Measurements from ENCODE around the gene BIRC3. TPM values are rescaled to one million over a fixed set of nuclear protein-coding genes. Genes with fewer than 3 reads are reported as not detected.

BIRC3 gene
- total RNA-seq, 1 donor from 2014 or later: 7.1 TPM

DNA sequence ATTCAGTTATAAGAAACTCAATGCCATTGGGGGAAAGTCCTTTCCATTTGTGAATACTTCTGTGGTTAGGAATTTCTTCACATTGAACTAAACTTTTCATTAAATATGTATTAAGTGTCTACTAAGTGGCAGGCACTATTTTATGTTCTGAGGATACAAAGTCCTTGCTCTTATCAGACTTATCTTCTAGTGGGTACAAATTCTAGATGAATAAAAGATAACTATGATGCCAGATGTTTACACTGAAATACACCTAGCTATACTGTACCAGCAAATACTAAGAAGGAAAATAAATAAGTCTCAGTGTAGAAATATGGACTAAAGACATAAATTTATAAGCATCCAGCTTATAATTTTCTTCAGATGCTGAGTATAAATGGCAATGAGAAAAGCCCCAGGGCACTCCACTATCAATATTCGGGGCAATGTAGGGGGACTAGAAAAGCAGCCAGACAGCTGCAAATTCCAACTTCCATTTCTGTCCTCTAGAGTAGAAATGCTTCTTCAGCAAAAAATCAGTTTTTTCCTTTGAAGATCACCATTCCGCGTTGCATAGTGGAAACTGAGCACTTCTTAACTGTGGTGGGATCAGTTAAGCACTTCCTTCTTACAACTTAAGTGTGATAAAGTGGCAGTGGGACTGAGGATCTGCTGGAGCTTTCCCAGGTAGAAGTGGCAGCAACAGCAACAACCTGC is 11.8 kb upstream of the BIRC3 start:
- peak overlapping the region; percentile 7 for H3K27ac ChIP-seq
- no peak overlapping the region for H3K4me3 ChIP-seq
- H3K27me3 ChIP-seq: no peaks in the 10 kb centered on the region
- intact Hi-C loops (cut with DNase I): no loop called here
- TF ChIP-seq POLR2A (IDR thresholded peaks at IDR 0.05): no peak
- TF ChIP-seq POLR2AphosphoS5 (IDR thresholded peaks at IDR 0.05; ENCODE audit: insufficient read depth in 1 of 2, low read depth in 1 of 2): no peak
- TF ChIP-seq, protein P1, sequence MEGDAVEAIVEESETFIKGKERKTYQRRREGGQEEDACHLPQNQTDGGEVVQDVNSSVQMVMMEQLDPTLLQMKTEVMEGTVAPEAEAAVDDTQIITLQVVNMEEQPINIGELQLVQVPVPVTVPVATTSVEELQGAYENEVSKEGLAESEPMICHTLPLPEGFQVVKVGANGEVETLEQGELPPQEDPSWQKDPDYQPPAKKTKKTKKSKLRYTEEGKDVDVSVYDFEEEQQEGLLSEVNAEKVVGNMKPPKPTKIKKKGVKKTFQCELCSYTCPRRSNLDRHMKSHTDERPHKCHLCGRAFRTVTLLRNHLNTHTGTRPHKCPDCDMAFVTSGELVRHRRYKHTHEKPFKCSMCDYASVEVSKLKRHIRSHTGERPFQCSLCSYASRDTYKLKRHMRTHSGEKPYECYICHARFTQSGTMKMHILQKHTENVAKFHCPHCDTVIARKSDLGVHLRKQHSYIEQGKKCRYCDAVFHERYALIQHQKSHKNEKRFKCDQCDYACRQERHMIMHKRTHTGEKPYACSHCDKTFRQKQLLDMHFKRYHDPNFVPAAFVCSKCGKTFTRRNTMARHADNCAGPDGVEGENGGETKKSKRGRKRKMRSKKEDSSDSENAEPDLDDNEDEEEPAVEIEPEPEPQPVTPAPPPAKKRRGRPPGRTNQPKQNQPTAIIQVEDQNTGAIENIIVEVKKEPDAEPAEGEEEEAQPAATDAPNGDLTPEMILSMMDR (IDR thresholded peaks at IDR 0.05): no peak
- no peaks in the 10 kb centered on the region for H3K9me3 ChIP-seq
- H3K4me1 ChIP-seq: peaks cover 13% of the 10 kb centered on the region
- H3K36me3 ChIP-seq: no peaks in the 10 kb centered on the region
- no peak for DNase-seq (ENCODE audit: extremely low spot score in 2 of 2)

DNA sequence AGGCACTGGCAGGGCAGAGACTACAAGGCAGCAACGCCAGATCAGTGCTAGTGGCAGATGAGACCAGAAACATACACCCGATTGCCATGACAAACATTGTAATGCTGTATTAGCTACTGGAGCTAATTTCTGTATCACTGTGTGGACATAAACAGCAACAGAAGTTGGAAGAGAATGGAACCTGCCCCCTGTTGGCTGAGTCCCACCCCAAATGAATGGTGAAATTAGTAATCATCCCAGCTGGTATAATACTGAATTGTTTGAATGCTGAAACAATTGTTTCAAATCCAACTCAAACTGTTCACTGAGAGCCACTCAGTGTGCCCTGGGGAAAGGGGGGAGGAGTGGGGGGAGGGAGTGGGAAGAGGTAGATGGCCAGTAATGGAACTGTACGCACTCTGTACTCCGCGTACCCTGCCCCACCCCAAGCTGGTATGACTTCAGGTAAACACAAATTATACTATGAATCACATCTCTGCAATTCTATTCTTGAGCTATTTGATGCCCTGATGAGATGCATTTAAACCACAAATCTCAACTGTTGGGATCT is 11.2 kb upstream of the BIRC3 start:
- H3K27me3 ChIP-seq: no peaks in the 10 kb centered on the region
- peaks cover 13% of the 10 kb centered on the region for H3K4me1 ChIP-seq
- TF ChIP-seq, protein P1 (IDR thresholded peaks at IDR 0.05): no peak
- TF ChIP-seq POLR2AphosphoS5 (IDR thresholded peaks at IDR 0.05; ENCODE audit: insufficient read depth in 1 of 2, low read depth in 1 of 2): peak in 1 of 2 donors; percentile 39
- peak overlapping the region; percentile 7 for H3K27ac ChIP-seq
- intact Hi-C loops (cut with DNase I): no loop called here
- DNase-seq (ENCODE audit: extremely low spot score in 2 of 2): no peak
- no peaks in the 10 kb centered on the region for H3K36me3 ChIP-seq
- H3K9me3 ChIP-seq: no peaks in the 10 kb centered on the region
- no peak overlapping the region for H3K4me3 ChIP-seq

DNA sequence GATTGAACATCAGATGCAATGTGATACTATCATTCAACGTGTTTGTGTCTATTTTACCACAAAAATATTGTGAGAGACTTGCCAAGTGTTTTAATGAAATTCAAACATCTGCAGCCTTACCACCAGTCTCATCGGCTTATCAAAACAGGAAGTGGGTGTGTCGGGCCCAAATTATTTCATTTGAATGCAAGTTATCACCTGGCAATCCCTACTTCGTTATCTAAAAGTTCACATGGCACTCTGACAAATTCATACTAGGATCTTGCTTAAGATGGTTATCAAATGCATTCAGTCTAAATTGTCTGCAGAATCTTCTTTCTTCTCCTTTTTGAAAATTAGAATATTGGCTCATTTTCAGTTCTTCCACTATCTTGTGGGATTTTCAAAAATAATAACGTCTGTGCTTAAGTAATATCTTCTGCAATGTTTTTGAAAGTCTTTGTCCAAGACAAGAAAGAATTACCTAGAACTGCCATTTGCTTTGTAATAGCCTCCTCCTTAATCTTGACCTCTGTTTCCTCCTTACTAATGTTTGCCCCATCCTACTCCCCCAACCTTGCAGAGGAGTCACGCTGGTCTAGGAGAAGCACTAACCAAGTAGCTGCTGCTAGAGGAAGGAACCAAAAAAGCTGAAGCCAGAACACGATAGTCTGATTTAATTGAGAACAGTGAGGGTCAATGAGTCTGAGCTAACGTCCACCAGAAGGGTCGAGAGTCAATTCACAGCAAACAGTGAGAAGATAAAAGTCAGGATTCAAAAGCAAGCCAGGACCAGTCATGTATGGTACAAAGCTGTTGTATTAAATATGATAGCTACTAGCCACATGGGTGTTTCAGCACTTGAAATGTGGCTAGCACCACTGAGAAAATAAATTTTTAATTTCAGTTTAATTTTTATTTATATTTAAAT is 10.2 kb upstream of the BIRC3 start:
- H3K4me3 ChIP-seq: no peak overlapping the region
- TF ChIP-seq POLR2A (IDR thresholded peaks at IDR 0.05): no peak
- TF ChIP-seq, protein P1 (IDR thresholded peaks at IDR 0.05): no peak
- intact Hi-C loops (cut with DNase I): no loop called here
- H3K27ac ChIP-seq: no peak overlapping the region
- DNase-seq (ENCODE audit: extremely low spot score in 2 of 2): no peak
- no peaks in the 10 kb centered on the region for H3K27me3 ChIP-seq
- no peaks in the 10 kb centered on the region for H3K9me3 ChIP-seq
- H3K4me1 ChIP-seq: peaks cover 13% of the 10 kb centered on the region
- no peaks in the 10 kb centered on the region for H3K36me3 ChIP-seq

DNA sequence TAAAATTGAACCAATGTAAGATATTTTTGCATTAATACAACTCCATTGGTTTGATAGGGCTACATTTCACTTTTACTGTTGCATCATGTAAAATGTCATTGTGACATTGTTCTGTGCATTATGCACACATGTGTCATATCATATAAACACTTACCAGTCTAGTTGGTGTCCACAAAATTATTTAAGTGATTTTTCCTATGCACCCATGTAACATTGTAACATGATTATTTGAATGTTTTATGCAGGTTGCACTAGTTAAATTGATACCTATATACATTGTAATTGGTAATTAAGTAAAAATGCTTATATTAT is 9.6 kb upstream of the BIRC3 start:
- Histone ChIP-seq H3K4me3 (no peak overlapping the region), H3K9me3 (no peaks in the 10 kb centered on the region), H3K27ac (no peak overlapping the region), H3K36me3 (no peaks in the 10 kb centered on the region), H3K27me3 (no peaks in the 10 kb centered on the region), H3K4me1 (peaks cover 18% of the 10 kb centered on the region)
- intact Hi-C loops (cut with DNase I): no loop called here
- no peak for DNase-seq (ENCODE audit: extremely low spot score in 2 of 2)
- TF ChIP-seq POLR2A (IDR thresholded peaks at IDR 0.05) (no peak), POLR2AphosphoS5 (IDR thresholded peaks at IDR 0.05; ENCODE audit: insufficient read depth in 1 of 2, low read depth in 1 of 2) (no peak)
- TF ChIP-seq, protein P1 (IDR thresholded peaks at IDR 0.05): no peak

Data from vagina (tissue), 2 donors.